ENCODE measurements around the gene ZSCAN5A.
"Not testable (repeated sequence)": the region's sequence is repeated elsewhere in the genome, so short reads cannot be mapped to it uniquely, and the experiment has no call there.

The ZSCAN5A gene

DNA sequence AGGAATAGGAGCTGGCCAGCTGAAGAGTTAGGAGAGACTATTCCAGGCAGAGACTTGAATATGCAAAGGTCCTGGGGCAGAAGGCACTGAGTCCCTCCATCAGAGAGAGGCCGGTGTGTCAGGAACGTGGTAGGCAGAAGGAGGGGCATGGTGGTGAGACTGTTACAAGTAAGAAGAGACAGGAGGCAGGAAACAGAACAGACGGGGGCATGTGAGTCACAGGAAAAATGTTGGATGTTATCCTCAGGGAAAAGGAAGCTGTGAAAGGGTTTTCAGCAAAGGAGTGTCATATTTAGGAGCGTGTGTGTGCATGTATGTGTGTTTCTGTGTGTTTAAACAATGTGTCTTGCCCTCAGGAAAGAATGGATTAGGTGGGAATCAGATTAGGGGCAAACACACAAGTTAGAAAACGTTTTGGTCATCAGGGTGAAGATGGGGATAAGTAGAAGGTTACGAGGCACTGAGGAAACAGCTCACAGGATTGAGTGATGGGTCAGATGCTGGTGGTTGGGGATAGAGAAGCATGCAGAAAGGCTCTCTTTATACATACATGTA, 41.0 kb downstream of the ZSCAN5A start:
- FAIRE-seq (no peak), DNase-seq (ENCODE audit: insufficient read length, low spot score) (no peak)

DNA sequence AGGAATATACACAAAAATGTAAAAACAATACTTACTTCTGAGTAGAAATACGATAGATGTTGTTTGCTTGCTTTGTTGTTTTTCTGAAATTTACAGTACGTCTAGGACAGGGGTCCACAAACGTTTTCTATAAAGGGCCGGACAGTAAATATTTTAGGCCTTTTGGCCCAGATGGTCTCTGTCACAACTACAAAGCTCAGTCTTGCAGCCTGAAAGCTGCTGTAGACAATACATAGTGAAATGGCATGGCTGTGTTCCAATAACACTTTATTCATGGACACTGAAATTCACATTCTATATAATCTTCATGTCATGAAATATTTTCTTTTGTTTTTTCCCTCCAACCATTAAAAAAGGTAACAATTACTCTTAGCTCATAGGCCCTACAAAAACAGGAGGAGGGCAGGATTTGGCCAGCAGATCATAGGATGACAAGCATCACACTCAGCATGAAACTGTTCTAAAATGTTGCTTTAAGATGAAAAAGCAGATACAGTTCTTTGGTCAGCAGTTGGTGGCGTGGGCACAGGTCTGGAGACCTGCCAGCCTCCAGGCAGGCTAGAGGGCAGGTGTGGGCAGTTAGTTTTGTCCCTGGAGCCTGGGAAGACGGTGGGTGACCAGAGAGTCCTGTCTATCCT, 42.4 kb downstream of the ZSCAN5A start, which contains the start of gene EDDM13:
Gene EDDM13, plus strand, starts transcription at position 588 of the 638 bp plus-strand sequence. CDS start 87 bp downstream, outside the sequence.
- DNase-seq (ENCODE audit: insufficient read length, low spot score) (no peak), FAIRE-seq (no peak)

DNA sequence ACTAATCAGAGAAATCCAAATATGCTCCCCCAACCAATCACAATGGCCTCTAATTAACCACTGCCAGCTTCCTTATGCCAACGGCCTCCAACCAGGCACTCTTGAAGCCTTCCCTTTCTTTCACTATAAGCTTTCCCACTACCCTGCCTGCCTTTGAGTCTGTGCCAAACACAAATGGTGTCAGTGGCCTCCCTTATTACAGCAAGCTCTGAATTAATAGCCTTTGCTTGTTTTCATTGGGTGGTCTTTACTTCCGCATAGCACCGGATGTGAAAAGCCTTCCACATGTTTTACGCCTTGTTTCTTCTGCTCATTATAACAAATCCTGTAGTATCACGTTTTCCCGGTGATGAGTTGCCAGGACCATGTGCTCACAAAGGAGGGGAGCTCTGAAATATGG, 43.5 kb downstream of the ZSCAN5A start:
- DNase-seq (ENCODE audit: insufficient read length, low spot score) (no peak), FAIRE-seq (no peak)

DNA sequence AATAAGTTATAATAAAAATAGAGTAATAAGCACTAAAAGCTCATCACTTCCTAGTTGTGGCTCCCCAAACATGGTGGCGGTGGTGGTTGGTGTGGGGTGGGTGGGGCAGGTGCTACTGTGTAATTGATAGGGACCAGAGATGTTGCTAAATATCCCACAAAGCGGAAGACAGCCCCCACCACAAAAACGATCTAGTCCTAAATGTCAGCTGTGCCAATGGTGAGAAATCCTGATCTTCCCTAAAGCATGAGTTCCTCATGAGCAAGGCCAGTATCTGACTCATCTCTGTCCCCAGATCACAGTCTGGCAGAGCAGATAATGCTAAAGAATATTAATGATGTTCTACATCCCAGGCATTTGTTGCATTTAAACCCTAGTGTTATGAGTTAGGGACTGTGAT, 44.0 kb downstream of the ZSCAN5A start:
- FAIRE-seq (no peak), DNase-seq (ENCODE audit: insufficient read length, low spot score) (no peak)

DNA sequence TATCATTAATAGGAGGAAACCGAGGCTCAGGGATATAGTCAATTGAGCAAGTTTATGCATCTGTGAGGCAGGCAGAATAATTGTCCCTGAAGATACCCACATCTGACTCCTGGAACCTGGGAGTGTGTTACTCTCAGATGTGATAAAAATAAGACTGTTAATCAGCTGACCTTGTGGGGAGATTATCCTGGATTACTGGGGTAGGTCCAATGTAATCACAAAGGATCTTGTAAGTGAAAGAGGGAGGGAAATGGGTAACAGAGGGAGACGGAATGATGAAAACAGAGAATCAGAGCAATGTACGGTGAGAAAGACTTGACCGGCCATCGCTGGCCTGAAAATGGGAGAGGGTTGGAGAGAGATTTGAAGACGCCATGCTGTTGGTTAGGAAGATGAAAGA, 45.3 kb downstream of the ZSCAN5A start:
- no peak for DNase-seq (ENCODE audit: insufficient read length, low spot score)
- no peak for FAIRE-seq

DNA sequence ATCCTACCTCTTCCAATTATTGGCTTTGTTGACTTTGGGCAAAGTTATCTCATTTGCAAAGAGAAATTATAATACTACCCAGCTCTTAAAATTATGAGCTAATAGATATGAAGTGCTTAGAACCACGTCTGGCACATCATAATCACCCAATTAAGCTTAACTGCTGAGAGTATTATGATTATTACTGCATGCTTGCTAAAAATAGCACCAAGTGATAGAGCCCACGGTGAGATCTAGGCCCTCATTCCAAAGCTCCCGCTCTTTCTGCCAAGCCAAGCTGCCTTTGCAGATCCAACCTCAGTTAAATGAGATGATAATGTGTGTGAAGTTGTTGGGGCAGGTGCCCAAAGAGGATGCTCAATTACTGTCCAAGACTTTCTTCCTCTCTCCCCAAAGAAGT, 48.6 kb downstream of the ZSCAN5A start:
- DNase-seq (ENCODE audit: insufficient read length, low spot score): no peak
- no peak for FAIRE-seq

DNA sequence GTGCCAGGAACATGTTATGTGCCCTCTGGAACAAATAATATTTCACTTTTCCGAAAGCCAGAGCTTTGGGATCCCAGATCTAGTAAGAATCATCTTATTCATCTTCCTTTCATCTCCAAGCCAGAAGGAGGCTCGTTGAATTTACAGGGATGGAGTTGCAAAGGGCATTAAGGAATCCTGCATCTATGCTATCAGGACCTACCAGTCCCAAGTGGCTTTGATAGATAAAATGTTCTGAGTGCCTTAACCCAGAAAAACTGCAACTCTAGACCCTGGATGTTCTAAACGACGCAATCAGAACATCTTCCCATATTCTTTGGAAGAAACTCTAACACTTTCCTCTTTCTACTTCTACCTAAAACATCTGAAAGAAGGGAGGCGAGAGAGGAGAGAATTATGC, 51.3 kb downstream of the ZSCAN5A start:
- no peak for FAIRE-seq
- DNase-seq (ENCODE audit: insufficient read length, low spot score): no peak

DNA sequence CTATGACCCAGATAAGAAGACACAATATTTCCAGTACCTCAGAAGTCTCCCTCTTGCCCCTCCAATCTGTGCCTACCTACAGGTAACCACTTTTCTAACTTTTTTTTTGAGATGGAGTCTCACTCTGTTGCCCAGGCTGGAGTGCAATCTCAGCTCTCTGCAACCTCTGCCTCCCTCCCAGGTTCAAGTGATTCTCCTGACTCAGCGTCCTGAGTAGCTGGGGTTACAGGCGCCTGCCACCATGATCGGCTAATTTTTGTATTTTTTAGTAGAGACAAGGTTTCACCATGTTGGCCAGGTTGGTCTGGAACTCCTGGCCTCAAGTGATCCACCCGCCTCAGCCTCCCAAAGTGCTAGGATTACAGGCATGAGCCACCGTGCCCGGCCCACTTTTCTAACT, 52.7 kb downstream of the ZSCAN5A start:
- FAIRE-seq; DNase-seq (ENCODE audit: insufficient read length, low spot score): not testable (repeated sequence)

DNA sequence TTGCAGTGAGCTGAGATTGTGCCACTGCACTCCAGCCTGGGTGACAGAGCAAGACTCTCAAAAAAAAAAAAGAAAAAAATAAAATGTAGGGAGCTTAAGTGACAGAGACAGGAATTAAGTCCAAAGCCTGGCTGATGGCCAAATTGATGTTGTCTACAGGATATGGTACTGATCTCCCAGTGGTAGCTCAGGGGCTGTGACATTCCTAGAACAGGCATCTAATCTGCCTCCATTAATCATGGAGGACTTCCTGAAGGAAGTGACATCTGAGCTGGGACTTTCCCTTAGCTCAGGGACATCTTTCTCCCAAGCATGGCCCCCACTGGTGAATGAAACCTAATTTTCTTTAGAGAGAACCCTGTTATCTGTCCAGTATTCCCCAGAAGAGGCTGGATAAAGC, 53.5 kb downstream of the ZSCAN5A start:
- FAIRE-seq (no peak), DNase-seq (ENCODE audit: insufficient read length, low spot score) (no peak)

DNA sequence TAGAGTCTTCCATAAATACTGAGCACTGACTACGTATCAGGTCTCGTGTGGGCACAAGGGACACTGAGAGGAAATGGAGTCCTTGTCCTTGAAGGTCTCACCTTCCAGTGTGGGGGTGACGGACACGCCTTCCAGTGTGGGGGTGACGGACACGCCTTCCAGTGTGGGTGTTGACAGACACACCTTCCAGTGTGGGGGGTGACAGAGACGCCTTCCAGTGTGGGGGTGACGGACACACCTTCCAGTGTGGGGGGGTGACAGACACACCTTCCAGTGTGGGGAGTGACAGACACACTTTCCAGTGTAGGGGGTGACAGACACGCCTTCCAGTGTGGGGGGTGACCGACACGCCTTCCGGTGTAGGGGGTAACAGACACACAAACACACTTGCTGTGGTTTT, 56.4 kb downstream of the ZSCAN5A start:
- no peak for DNase-seq (ENCODE audit: insufficient read length, low spot score)
- FAIRE-seq: no peak

DNA sequence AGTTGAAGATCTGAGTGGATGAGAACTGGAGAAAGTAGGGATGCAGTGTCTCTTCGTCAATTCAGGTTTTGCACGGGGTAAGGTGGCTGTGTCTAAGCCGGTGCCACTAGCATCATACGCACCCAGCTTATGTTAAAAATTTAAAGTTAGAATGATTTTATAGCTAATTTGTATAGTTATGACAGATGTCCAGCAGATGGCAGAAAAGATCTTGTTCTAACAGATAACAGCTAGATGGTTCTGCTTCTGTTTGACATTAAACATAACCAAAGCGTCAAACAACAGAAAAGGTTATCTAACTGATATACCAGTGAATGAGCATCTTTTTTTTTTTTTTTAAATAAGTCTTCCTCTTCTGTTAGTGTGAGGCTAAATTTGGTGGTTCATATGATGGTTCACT, 60.9 kb downstream of the ZSCAN5A start:
- DNase-seq (ENCODE audit: insufficient read length, low spot score) (peak; percentile 49), FAIRE-seq (no peak)

DNA sequence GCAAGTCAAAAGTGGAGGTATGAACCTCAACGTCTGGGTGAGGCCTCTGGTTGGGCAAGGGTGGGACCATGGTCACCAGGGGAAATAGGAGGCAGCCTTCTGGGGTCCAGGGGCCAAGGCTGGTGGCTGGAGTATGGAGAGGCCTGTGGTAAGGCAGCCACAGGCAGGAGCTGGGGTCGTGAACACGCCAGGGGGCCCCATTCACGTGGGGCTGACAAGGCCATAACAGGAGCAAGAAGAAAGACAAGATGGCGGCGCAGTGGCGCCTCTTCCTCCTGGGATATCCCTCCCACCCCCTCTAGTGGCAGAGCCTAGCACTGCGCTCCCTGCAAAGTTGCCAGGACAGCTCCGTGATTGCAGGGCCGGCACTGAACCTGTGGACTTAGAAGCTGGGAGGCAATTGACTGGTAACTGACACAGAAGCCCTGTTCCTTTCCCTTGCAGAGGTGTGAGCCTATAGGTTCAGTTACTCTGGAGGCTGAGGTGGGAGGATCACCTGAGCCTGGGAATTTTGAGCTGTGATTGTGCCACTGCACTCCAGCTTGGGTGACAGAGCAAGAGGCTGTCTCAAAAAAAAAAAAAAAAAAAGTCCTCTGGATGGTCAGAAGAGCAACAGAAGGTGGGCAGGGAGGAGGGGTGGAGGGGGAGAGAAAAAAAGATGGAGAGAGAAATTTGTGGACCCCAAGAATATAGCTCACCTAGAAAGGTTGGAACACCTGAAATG, 61.8 kb downstream of the ZSCAN5A start:
- FAIRE-seq (no peak), DNase-seq (ENCODE audit: insufficient read length, low spot score) (peak; percentile 44)

DNA sequence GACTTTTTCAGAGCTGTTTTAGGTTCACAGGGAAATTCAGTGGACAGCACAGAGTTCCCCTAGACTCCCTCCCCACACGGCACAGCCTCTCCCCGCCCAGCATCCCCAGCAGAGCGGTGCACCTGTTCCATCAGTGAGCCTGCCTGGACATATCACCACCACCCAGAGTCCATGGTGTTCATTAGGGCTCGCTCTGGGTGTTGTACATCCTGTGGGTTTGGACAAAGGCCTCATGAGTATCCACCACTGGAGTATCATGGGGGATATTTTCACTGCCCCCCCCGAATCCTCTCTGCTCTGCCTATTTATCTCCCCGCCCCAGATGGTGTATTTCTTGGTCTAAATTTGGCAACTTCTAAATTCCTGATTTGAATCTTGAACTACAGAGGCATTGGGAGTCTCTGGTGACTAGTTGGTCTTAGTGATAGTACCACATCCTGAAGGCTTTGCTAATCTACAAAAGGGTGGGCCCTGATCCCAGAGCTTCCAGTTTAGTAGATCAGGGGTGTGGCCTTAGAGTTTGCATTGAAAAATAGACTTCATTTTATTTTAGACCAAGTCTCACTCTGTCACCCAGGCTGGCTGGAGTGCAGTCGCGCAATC, 65.8 kb downstream of the ZSCAN5A start:
- DNase-seq (ENCODE audit: insufficient read length, low spot score); FAIRE-seq: not testable (repeated sequence)

DNA sequence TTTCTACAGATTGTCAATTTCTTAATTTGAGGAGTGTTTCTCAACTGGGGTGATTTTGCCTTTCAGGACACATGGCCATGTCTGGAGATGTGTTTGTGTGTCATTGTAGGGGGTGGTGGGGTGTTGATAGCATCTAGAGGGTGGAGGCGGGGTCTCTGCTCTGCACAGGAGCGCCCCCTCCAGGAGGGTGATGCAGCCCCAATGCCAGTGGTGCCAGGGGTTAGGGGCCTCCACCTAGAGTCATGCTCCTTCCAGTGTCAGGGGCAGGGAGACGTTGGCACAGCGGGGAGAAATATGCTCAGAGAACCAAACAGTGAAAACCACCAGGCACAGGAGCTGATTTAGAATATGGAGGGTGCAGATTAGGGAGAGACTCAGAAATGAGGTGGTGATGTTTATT, 68.9 kb downstream of the ZSCAN5A start:
- DNase-seq (ENCODE audit: insufficient read length, low spot score); FAIRE-seq: not testable (repeated sequence)

DNA sequence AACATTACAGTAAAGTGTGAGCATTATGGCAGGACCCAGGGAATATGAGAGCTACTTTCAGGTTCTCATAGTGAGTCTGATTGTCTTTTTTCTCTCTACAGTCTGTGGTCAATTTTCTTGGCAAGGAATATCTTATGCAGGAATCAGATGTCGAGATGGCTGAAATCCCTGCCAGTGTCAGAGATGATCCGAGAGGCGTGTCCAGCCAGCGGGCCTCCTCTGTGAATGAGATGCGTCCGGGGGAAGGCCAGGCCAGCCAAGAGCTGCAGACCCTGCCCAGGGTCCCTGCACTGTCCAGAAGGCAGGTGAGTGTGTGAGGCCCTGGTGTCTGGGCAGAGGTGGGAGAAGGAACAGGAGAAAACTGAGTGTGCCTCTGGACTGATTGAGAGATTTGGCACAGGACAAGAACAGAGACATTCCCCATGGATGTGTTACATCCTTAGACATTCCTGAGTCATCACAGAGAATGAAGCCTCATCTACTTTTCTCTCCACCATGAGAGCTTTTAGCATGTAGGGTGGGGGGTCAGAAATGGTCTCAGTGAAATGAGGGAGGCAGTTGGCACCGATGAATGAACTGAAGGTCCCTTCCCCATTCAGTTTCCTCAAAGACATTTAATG, 69.4 kb downstream of the ZSCAN5A start:
- DNase-seq (ENCODE audit: insufficient read length, low spot score) (no peak), FAIRE-seq (no peak)

DNA sequence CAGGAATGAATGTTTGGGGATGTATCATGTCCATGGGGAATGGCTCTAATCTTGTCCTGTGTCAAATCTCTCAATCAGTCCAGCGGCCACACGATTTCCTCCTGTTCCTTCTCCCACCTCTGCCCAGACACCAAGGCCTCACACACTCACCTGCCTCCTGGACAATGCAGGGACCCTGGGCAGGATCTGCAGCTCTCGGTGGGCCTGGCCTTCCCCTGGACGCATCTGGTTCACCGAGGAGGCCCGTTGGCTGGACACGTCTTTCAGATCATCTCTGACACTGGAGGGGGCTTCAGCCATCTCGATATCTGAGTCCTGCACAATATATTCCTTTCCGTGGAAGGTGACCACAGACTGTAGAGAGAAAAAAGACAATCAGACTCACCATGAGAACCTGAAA, 91.2 kb downstream of the ZSCAN5A start:
- DNase-seq (ENCODE audit: insufficient read length, low spot score) (no peak), FAIRE-seq (no peak)

DNA sequence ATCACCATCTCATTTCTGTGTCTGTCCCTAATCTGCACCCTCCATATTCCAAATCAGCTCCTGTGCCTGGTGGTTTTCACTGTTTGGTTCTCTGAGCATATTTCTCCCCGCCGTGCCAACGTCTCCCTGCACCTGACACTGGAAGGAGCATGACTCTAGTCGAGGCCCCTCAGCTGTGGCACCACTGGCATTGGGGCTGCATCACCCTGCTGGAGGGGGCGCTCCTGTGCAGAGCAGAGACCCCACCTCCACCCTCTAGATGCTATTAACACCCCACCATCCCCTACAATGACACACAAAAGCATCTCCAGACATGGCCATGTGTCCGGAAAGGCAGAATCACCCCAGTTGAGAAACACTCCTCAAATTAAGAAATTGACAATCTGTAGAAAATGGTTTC, 91.7 kb downstream of the ZSCAN5A start:
- FAIRE-seq: no peak
- DNase-seq (ENCODE audit: insufficient read length, low spot score): no peak

DNA sequence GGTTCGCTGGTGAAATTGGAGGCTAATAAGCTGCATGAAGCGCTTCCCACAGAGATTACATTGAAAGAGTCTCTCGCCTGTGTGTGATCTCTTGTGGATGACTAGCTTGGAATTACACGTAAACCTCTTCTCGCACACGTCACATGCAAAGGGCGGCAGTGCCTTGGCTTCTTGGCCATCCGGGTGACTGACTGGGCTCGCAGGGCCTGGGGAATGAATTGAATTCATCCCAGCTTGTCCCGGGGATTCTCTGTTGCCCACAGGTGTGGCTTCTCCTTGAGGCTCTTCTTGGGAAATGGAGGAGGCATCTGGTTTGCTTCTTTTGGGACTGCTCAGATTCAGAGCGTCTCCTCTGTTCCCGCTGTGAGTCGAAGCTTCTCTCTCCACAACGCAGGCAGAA, 92.8 kb downstream of the ZSCAN5A start:
- no peak for DNase-seq (ENCODE audit: insufficient read length, low spot score)
- FAIRE-seq: no peak

DNA sequence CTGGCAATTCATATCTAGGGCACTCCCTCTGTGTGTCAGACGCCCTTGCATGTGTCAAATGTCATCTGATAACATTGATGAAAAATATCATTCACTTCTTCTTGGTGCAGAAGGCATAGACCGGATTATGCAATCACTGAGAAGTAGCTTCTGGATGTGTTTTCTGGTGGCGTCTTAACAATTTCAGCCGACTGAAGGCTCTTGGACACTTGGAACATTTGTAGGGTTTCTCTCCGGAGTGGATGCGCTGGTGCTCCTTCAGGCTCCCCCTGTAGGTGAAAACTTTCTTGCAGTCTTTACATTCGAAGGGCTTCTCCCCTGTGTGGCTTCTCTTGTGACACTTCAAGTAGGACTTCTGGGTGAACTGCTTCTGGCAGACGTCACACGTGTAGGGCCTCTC, 93.2 kb downstream of the ZSCAN5A start:
- FAIRE-seq: peak; percentile 64
- DNase-seq (ENCODE audit: insufficient read length, low spot score): not testable (repeated sequence)

DNA sequence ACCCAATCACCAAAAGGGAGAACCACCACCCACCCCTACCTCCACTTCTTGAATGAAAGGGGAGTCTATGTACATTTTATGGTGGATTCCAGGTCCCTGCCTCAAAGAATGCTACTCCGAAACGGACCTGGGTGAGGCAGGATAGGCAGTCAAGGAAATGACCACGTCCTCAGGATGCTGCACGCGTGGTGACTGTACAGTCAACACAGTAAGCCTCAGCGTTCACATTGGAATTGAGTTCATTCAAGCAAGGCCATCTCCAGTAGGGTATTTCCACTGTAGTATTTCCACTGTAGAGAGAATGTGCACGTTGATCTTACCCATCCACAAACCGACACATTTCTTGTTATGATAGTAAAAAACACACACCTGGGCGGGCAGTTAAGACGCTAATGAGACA, 95.7 kb downstream of the ZSCAN5A start:
- no peak for FAIRE-seq
- DNase-seq (ENCODE audit: insufficient read length, low spot score): no peak

Measured in HTR-8/SVneo (cell line).